IPS DF 6.9 (cell line): ENCODE results near the gene PPP4R4.
"Not testable (repeated sequence)": the region's sequence is repeated elsewhere in the genome, so short reads cannot be mapped to it uniquely, and the experiment has no call there.

Experiments used
- DNase-seq: peaks from one replicate; pipeline ENCODE4 v3.0.0-alpha.2; 2013; ENCODE audit warnings: low read depth, low spot score
- H3K27ac ChIP-seq: one replicate; pipeline ENCODE4 v1.5.1; 2013; ENCODE audit warnings: low read length, control low read depth
- H3K27me3 ChIP-seq: 2 replicates; pipeline ENCODE4 v1.6.1; 2013; ENCODE audit warnings: mild to moderate bottlenecking, low read length; ENCODE audit not compliant: control insufficient read depth, insufficient read depth
- H3K36me3 ChIP-seq: 2 replicates; pipeline ENCODE4 v1.6.1; 2013; ENCODE audit warnings: low read length; ENCODE audit not compliant: control insufficient read depth, insufficient read depth
- H3K4me1 ChIP-seq: 2 replicates; pipeline ENCODE4 v1.6.1; 2013; ENCODE audit warnings: low read length; ENCODE audit not compliant: control insufficient read depth, insufficient read depth
- H3K4me3 ChIP-seq: 2 replicates; pipeline ENCODE4 v1.5.1; 2013; ENCODE audit warnings: mild to moderate bottlenecking, low read length
- H3K9me3 ChIP-seq: 2 replicates; pipeline ENCODE4 v1.6.1; 2013; ENCODE audit warnings: low read length, inconsistent platforms; ENCODE audit not compliant: control insufficient read depth, insufficient read depth
- WGBS: extraction: QIAGEN DNeasy Blood & Tissue Kit; methylation state at CpG from one replicate; pipeline ENCODE4 v1.1.7; 2013; ENCODE audit warnings: mixed read lengths, missing lambda C conversion rate; ENCODE audit not compliant: insufficient read length, insufficient coverage; 5-methylcytosine and 5-hydroxymethylcytosine counted together

PPP4R4 gene

GRCh38 chr14:94291159-94291905 is 117.2 kb downstream of the PPP4R4 start:
- Histone ChIP-seq H3K4me1 (no peaks in the 10 kb centered on the region; the same call in 1 of the 2 replicates), H3K36me3 (no peaks in the 10 kb centered on the region), H3K27ac (no peak overlapping the region), H3K27me3 (no peaks in the 10 kb centered on the region), H3K4me3 (no peak overlapping the region), H3K9me3 (no peaks in the 10 kb centered on the region)
- no CpG with 5 or more reads among the region's 13 CpGs for WGBS
- DNase-seq, result no peak

GRCh38 chr14:94291906-94292525 is 117.9 kb downstream of the PPP4R4 start:
- H3K4me1 ChIP-seq, result no peaks in the 10 kb centered on the region; the same call in 1 of the 2 replicates
- H3K4me3 ChIP-seq, result no peak overlapping the region
- WGBS, result no CpG with 5 or more reads among the region's 15 CpGs
- H3K36me3 ChIP-seq, result no peaks in the 10 kb centered on the region
- no peaks in the 10 kb centered on the region for H3K27me3 ChIP-seq
- H3K9me3 ChIP-seq, result no peaks in the 10 kb centered on the region
- no peak overlapping the region for H3K27ac ChIP-seq
- no peak for DNase-seq

- no peaks in the 10 kb centered on the region for H3K36me3 ChIP-seq
- no peaks in the 10 kb centered on the region for H3K27me3 ChIP-seq
- H3K27ac ChIP-seq, result no peak overlapping the region
- no peak overlapping the region for H3K4me3 ChIP-seq
- no peak for DNase-seq
- H3K9me3 ChIP-seq, result no peaks in the 10 kb centered on the region
- no peaks in the 10 kb centered on the region; the same call in 1 of the 2 replicates for H3K4me1 ChIP-seq
- WGBS, result no CpG with 5 or more reads among the region's 3 CpGs
These were observed 118.4 kb downstream of the PPP4R4 start for GRCh38 chr14:94292526-94292871.

GRCh38 chr14:94292872-94293577 is 118.9 kb downstream of the PPP4R4 start, which contains the start of gene SERPINA10:
Gene SERPINA10, minus strand, starts transcription at chr14:94293268. Its CDS starts 2,675 bp downstream, at chr14:94290593.
- Histone ChIP-seq H3K27me3 (no peaks in the 10 kb centered on the region), H3K36me3 (no peaks in the 10 kb centered on the region), H3K9me3 (no peaks in the 10 kb centered on the region), H3K4me1 (no peaks in the 10 kb centered on the region; the same call in 1 of the 2 replicates), H3K4me3 (no peak within 1 kb of the TSS), H3K27ac (no peak within 1 kb of the TSS)
- no CpG with 5 or more reads among the region's 10 CpGs for WGBS
- no peak for DNase-seq

- no CpG with 5 or more reads among the region's 3 CpGs for WGBS
- no peaks in the 10 kb centered on the region for H3K9me3 ChIP-seq
- no peaks in the 10 kb centered on the region for H3K27me3 ChIP-seq
- H3K4me1 ChIP-seq, result no peaks in the 10 kb centered on the region; the same call in 1 of the 2 replicates
- no peak overlapping the region for H3K4me3 ChIP-seq
- H3K27ac ChIP-seq, result no peak overlapping the region
- no peak for DNase-seq
- no peaks in the 10 kb centered on the region for H3K36me3 ChIP-seq
These were observed 119.4 kb downstream of the PPP4R4 start for GRCh38 chr14:94293578-94293924.

- no peak overlapping the region for H3K27ac ChIP-seq
- DNase-seq, result no peak
- H3K4me3 ChIP-seq, result no peak overlapping the region
- no peaks in the 10 kb centered on the region for H3K4me1 ChIP-seq
- WGBS, result no CpG with 5 or more reads among the region's 9 CpGs
- H3K9me3 ChIP-seq, result no peaks in the 10 kb centered on the region
- H3K36me3 ChIP-seq, result no peaks in the 10 kb centered on the region
- no peaks in the 10 kb centered on the region for H3K27me3 ChIP-seq
These were observed 121.4 kb downstream of the PPP4R4 start for GRCh38 chr14:94295360-94296180.

GRCh38 chr14:94296181-94296545 is 122.0 kb downstream of the PPP4R4 start:
- H3K4me1 ChIP-seq, H3K27ac ChIP-seq, H3K36me3 ChIP-seq, H3K4me3 ChIP-seq, DNase-seq, H3K27me3 ChIP-seq, H3K9me3 ChIP-seq: not testable (repeated sequence)
- no CpG with 5 or more reads among the region's 4 CpGs for WGBS

- no CpG with 5 or more reads among the region's 15 CpGs for WGBS
- H3K9me3 ChIP-seq, result no peaks in the 10 kb centered on the region
- H3K27me3 ChIP-seq, result no peaks in the 10 kb centered on the region
- no peak overlapping the region for H3K4me3 ChIP-seq
- no peak overlapping the region for H3K27ac ChIP-seq
- no peak for DNase-seq
- no peaks in the 10 kb centered on the region for H3K36me3 ChIP-seq
- H3K4me1 ChIP-seq, result no peaks in the 10 kb centered on the region
These were observed 124.0 kb downstream of the PPP4R4 start for GRCh38 chr14:94298130-94298529.

- no peaks in the 10 kb centered on the region for H3K36me3 ChIP-seq
- no peaks in the 10 kb centered on the region for H3K9me3 ChIP-seq
- no CpG with 5 or more reads among the region's 7 CpGs for WGBS
- no peak for DNase-seq
- H3K4me1 ChIP-seq, result no peaks in the 10 kb centered on the region
- no peak overlapping the region for H3K4me3 ChIP-seq
- H3K27ac ChIP-seq, result no peak overlapping the region
- H3K27me3 ChIP-seq, result no peaks in the 10 kb centered on the region
These were observed 129.0 kb downstream of the PPP4R4 start for GRCh38 chr14:94303111-94303510.

GRCh38 chr14:94304243-94304642 is 130.1 kb downstream of the PPP4R4 start:
- H3K27me3 ChIP-seq, result no peaks in the 10 kb centered on the region
- no peaks in the 10 kb centered on the region for H3K36me3 ChIP-seq
- DNase-seq, result no peak
- no peaks in the 10 kb centered on the region for H3K9me3 ChIP-seq
- WGBS, result no CpG with 5 or more reads among the region's 6 CpGs
- no peaks in the 10 kb centered on the region for H3K4me1 ChIP-seq
- H3K27ac ChIP-seq, result no peak overlapping the region
- H3K4me3 ChIP-seq, result no peak overlapping the region
